ENCODE results near the gene KIAA1328. TPM values are rescaled to one million over a fixed set of nuclear protein-coding genes. Genes with fewer than 3 reads are reported as not detected.

Gene KIAA1328
- total and polyA plus RNA-seq, 9 of the 15 experiments (the other 6 are each of a cell fraction or from before 2014, with no cell fraction given), result 4.0 to 8.6 (median 7.4) TPM

DNA sequence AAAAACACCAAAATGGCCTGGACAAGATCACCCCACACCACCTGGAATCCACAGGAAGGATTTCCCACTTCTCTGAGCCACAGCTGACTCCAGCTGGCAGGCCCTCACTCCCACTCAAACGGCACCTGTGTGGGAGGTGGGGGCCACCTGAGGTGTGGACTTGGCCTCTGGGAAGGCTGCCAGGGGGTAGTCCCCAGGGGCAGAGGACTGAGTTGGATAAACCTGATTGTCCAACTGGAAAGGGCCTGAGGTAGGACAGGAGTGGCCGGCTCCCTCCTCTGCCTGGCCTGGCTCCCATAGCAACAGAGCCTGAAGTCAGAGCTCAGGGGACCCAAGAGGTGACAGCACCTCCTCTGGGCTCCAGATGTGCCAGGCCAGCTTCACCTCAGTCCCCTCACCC lies 436.5 kb downstream of the KIAA1328 start (continued):
- TF ChIP-seq, protein P1, sequence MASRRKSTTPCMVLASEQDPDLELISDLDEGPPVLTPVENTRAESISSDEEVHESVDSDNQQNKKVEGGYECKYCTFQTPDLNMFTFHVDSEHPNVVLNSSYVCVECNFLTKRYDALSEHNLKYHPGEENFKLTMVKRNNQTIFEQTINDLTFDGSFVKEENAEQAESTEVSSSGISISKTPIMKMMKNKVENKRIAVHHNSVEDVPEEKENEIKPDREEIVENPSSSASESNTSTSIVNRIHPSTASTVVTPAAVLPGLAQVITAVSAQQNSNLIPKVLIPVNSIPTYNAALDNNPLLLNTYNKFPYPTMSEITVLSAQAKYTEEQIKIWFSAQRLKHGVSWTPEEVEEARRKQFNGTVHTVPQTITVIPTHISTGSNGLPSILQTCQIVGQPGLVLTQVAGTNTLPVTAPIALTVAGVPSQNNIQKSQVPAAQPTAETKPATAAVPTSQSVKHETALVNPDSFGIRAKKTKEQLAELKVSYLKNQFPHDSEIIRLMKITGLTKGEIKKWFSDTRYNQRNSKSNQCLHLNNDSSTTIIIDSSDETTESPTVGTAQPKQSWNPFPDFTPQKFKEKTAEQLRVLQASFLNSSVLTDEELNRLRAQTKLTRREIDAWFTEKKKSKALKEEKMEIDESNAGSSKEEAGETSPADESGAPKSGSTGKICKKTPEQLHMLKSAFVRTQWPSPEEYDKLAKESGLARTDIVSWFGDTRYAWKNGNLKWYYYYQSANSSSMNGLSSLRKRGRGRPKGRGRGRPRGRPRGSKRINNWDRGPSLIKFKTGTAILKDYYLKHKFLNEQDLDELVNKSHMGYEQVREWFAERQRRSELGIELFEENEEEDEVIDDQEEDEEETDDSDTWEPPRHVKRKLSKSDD (conservative IDR thresholded peaks at IDR 0.05; ENCODE audit: low read length), result no peak
- TF ChIP-seq, protein P2, sequence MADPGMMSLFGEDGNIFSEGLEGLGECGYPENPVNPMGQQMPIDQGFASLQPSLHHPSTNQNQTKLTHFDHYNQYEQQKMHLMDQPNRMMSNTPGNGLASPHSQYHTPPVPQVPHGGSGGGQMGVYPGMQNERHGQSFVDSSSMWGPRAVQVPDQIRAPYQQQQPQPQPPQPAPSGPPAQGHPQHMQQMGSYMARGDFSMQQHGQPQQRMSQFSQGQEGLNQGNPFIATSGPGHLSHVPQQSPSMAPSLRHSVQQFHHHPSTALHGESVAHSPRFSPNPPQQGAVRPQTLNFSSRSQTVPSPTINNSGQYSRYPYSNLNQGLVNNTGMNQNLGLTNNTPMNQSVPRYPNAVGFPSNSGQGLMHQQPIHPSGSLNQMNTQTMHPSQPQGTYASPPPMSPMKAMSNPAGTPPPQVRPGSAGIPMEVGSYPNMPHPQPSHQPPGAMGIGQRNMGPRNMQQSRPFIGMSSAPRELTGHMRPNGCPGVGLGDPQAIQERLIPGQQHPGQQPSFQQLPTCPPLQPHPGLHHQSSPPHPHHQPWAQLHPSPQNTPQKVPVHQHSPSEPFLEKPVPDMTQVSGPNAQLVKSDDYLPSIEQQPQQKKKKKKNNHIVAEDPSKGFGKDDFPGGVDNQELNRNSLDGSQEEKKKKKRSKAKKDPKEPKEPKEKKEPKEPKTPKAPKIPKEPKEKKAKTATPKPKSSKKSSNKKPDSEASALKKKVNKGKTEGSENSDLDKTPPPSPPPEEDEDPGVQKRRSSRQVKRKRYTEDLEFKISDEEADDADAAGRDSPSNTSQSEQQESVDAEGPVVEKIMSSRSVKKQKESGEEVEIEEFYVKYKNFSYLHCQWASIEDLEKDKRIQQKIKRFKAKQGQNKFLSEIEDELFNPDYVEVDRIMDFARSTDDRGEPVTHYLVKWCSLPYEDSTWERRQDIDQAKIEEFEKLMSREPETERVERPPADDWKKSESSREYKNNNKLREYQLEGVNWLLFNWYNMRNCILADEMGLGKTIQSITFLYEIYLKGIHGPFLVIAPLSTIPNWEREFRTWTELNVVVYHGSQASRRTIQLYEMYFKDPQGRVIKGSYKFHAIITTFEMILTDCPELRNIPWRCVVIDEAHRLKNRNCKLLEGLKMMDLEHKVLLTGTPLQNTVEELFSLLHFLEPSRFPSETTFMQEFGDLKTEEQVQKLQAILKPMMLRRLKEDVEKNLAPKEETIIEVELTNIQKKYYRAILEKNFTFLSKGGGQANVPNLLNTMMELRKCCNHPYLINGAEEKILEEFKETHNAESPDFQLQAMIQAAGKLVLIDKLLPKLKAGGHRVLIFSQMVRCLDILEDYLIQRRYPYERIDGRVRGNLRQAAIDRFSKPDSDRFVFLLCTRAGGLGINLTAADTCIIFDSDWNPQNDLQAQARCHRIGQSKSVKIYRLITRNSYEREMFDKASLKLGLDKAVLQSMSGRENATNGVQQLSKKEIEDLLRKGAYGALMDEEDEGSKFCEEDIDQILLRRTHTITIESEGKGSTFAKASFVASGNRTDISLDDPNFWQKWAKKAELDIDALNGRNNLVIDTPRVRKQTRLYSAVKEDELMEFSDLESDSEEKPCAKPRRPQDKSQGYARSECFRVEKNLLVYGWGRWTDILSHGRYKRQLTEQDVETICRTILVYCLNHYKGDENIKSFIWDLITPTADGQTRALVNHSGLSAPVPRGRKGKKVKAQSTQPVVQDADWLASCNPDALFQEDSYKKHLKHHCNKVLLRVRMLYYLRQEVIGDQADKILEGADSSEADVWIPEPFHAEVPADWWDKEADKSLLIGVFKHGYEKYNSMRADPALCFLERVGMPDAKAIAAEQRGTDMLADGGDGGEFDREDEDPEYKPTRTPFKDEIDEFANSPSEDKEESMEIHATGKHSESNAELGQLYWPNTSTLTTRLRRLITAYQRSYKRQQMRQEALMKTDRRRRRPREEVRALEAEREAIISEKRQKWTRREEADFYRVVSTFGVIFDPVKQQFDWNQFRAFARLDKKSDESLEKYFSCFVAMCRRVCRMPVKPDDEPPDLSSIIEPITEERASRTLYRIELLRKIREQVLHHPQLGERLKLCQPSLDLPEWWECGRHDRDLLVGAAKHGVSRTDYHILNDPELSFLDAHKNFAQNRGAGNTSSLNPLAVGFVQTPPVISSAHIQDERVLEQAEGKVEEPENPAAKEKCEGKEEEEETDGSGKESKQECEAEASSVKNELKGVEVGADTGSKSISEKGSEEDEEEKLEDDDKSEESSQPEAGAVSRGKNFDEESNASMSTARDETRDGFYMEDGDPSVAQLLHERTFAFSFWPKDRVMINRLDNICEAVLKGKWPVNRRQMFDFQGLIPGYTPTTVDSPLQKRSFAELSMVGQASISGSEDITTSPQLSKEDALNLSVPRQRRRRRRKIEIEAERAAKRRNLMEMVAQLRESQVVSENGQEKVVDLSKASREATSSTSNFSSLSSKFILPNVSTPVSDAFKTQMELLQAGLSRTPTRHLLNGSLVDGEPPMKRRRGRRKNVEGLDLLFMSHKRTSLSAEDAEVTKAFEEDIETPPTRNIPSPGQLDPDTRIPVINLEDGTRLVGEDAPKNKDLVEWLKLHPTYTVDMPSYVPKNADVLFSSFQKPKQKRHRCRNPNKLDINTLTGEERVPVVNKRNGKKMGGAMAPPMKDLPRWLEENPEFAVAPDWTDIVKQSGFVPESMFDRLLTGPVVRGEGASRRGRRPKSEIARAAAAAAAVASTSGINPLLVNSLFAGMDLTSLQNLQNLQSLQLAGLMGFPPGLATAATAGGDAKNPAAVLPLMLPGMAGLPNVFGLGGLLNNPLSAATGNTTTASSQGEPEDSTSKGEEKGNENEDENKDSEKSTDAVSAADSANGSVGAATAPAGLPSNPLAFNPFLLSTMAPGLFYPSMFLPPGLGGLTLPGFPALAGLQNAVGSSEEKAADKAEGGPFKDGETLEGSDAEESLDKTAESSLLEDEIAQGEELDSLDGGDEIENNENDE (IDR thresholded peaks at IDR 0.05; ENCODE audit: low read depth, low read length), result no peak
- TF ChIP-seq EP400 (IDR thresholded peaks at IDR 0.05), result no peak
- TF ChIP-seq ZNF324 (CRISPR knock-in tag; IDR thresholded peaks at IDR 0.05), result no peak
- no peak for TF ChIP-seq ZNF184 (CRISPR knock-in tag; IDR thresholded peaks at IDR 0.05)
- no peak for TF ChIP-seq XRCC3 (IDR thresholded peaks at IDR 0.05)

All from K562 (cell line).